Transverse colon (tissue), 4 donors: ENCODE data around the gene MSI2.

Experiments
- CTCF ChIP-seq, 5 experiments: fragments of 200-600 bp in 3 of 5; fragments of 450-650 bp in 2 of 5; sonication (generic) in 3 of 5; IDR thresholded peaks; 1 replicate in 2 of 5; 2 replicates in 3 of 5; pipeline ENCODE4 v1.5.1; 2016 to 2017; ENCODE audit warnings: antibody characterized with exemption in 5 of 5, inconsistent platforms in 3 of 5, mild to moderate bottlenecking in 2 of 5, moderate library complexity in 1 of 5
- POLR2A ChIP-seq: fragments of 450-650 bp; IDR thresholded peaks from one replicate; pipeline ENCODE4 v1.6.1; 2016; ENCODE audit warnings: antibody characterized with exemption, mild to moderate bottlenecking, moderate library complexity
- POLR2AphosphoS5 ChIP-seq, 3 donors: sonication (generic); formaldehyde crosslinking; IDR thresholded peaks; one replicate each; pipeline ENCODE4 v1.6.1; 2016; ENCODE audit warnings: antibody characterized with exemption in 3 of 3

GRCh38 chr17:57645950-57646665, 389.8 kb downstream of the MSI2 start:
- TF ChIP-seq CTCF (IDR thresholded peaks at IDR 0.05) (no peak), POLR2A (no peak), POLR2AphosphoS5 (IDR thresholded peaks at IDR 0.05) (no peak)
